HG02884 (cell line): Measurements from ENCODE around the gene PDE4DIP.
A peak's percentile ranks its signal among the peaks of the same experiment; 100 is the strongest.
"Not testable (repeated sequence)": the region's sequence is repeated elsewhere in the genome, so short reads cannot be mapped to it uniquely, and the experiment has no call there.

Experiments
- ATAC-seq: cut with Tn5 transposase; IDR thresholded peaks from one replicate; pipeline ENCODE4 v1.9.1; 2021; ENCODE audit warnings: mild to moderate bottlenecking, moderate library complexity; ENCODE audit not compliant: unreplicated experiment

PDE4DIP gene

DNA sequence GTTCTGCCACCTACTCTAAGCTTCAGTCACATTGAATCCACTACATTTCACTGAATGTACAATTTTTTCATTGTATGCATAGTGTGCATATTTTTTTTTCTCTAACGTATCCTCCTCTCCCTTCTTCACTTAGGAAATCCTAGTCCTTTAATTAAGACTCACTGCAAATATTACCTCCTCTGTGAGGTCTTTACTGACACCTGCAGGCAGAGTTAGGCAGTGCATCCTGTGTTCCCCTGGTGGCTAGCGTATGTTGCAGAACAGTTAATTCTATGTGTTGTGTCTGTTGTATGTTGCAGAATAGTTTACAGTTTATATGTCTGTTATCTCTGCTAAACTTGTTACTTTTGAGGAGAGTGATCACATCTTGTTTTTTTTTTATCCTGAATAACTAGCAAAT is 121.9 kb downstream of the PDE4DIP start:
- not testable (repeated sequence) for ATAC-seq

DNA sequence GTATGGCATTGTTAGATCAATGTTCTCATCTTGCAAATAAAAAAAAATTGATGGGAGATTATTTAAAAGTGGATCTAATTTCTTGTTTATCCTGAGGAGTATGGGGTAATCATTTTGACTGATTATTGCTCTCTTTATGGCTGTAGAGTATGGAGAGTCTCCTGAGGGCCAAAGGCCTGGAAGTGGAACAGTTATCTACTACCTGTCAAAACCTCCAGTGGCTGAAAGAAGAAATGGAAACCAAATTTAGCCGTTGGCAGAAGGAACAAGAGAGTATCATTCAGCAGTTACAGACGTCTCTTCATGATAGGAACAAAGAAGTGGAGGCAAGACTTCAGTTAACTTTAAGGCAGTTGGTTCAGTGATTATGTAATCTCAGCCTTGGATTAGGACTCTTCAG is 123.4 kb downstream of the PDE4DIP start:
- not testable (repeated sequence) for ATAC-seq

DNA sequence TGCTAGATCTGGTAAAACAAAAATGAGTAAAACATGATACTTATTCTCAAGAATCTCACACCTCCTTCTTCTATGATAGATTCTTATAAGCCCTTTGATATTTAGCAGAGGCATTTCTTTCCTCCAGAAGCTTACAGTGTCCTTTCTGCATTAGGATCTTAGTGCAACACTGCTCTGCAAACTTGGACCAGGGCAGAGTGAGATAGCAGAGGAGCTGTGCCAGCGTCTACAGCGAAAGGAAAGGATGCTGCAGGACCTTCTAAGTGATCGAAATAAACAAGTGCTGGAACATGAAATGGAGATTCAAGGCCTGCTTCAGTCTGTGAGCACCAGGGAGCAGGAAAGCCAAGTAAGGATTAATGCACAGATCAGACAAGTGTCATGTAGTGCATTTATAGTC is 124.5 kb downstream of the PDE4DIP start:
- ATAC-seq = not testable (repeated sequence)

DNA sequence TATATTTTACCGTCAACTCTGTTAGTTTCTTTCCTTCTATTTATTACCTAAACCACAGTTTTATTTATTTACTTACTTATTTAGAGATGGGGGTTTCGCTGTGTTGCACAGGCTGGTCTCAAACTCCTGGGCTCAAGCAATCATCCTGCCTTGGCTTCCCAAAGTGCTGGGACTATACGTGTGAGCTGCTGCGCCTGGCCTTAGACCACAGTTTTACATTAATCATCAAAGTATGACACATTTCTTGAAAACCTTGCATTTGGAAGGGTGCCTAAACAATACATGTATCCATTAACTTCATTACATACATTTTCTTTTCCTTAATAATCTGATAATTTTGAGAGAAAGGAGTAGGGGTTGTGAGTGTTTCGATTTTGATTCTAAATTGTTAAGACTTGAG is 124.9 kb downstream of the PDE4DIP start:
- not testable (repeated sequence) for ATAC-seq

DNA sequence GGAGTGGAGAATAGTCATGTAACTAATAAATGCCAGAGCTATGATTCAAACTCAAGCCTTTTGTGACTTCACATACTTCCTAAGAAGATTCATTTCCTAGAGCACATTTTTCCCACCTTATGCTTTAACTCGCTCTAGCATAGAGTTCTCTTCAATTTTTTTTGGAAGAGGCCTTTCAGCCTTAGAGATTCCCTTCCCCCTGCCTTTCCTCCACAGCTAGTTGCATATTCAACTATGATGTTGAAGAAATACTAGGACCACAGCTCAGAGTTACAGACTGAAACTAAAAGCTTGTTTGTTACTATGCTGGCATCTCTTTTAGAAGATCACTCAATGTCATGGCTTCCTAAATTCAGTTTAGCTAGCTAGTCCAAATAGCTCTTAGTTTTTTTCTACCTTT is 131.2 kb downstream of the PDE4DIP start:
- ATAC-seq = not testable (repeated sequence)

DNA sequence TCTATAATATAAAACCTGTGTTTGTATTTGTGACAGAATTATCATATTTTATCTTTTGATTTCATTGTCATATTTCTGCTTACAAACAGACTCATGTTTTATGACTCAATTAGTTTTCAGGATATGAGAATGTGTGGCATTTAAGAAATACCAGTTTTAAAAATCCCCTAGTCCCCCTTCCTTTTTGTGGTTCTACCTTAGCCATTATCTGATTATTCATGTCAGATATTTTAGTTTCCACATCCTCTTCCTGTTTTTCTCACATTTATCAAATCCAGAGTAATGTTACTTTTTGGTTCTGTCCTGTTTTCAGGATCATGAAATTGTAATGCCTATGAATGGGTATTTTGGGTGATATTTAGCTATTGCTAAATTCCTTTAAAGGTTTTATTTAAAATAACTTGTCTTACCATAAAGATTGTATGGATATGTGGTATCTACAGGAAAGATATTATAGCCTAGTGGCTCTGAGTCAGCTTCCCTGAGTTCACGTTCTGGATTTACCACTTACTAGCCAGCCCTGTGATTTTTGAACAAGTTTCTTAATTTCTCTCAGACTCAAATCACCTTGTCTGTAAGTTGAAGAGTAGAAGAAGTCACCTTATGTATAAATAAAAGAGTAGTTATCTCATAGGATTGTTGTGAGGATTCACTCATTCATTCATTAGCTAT is 131.8 kb downstream of the PDE4DIP start:
- peak; percentile 59 for ATAC-seq

DNA sequence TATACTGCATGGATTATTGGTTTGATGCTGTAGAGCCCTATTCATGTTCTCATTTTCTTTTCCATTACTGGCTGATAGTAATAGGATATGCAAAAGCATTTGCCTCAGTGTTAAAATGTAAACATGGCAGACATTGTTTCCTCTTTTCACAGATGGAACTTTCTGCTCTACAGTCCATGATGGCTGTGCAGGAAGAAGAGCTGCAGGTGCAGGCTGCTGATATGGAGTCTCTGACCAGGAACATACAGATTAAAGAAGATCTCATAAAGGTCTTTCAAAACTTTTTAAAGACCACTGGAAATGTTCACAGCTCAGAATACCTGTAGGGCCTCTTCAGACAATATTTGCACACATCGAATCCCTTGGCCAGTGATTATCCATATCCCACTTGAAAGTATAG is 133.6 kb downstream of the PDE4DIP start:
- not testable (repeated sequence) for ATAC-seq

DNA sequence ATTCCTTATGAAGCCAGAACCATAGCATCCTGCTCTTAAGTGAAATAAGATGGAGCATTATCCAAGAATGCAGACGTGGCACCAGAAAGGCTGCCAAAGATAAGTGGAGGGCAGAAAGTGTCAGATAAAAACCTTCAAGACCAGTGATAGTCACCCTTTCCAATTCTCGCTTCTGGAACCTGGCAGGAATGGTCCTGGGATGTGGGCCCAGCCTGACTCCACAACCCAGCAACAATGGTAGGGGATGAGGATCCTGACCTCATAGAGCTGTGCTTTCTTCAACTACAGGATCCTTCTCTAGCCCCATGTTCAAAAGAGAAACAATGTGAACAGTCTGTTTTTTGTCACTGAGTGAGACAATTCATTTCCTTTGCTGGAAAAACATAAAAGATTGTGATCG is 145.2 kb downstream of the PDE4DIP start:
- ATAC-seq = not testable (repeated sequence)

DNA sequence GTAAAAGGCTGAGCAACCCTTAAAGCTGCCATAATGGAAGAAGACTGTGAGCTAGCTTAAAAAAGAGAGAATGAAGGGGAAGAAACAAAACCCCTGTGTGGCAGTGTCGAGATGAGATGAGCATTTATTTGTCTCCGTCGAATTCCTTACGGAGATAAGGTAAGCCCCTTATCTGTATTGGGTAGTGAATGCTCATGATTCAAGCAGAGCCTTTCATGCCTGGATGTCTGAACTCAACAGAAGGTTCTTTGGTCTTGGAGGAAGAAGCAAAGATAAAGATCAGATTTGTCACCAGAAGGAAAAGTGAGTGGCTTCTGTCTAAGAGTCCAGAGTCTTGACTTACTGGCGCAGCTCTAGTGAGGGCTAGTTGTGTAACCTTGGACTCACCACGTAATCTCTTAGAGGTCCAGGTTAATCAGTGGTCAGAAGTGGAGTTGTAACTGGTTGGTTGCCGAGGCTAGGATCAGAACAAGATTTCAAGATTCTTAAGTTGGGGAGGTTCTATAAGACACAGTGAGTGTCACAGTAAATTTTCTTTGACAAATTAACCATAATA is 146.1 kb downstream of the PDE4DIP start:
- ATAC-seq = not testable (repeated sequence)

DNA sequence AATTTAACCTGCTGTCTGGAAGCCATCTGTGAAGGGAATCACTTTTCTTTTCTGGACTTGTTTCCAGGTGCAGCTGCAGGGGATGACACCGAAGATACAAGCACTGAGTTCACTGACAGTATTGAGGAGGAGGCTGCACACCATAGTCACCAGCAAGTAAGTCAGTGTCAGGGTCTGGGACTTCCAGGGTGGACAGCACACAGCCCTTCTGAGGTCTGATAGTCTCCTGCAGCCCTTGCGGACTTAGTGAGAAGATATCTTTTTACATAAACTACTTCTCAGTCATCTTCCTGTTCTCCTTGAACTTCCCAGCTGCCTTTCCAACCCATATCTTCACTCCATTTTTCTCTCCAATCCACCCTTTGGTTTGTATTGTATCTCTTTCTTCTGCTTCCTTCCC is 147.6 kb downstream of the PDE4DIP start:
- not testable (repeated sequence) for ATAC-seq

DNA sequence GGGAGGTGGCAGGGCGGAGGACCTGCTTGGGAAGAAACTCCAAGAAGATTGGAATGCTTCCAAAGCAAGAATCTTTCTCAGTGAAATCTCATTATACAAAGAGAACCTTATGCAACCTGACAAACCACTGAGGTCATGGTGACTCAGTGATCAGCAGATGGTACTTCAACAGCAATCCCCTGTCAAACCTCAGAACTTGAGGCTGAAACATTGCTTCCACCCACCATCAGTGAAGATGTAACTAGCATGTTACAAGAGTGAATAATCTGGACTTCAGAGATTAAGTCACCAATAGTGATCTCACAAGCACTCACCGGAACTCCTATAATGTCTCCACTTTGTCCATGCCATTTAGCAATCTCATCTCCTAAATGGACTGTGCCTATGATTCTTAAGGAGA is 148.1 kb downstream of the PDE4DIP start:
- ATAC-seq = not testable (repeated sequence)

DNA sequence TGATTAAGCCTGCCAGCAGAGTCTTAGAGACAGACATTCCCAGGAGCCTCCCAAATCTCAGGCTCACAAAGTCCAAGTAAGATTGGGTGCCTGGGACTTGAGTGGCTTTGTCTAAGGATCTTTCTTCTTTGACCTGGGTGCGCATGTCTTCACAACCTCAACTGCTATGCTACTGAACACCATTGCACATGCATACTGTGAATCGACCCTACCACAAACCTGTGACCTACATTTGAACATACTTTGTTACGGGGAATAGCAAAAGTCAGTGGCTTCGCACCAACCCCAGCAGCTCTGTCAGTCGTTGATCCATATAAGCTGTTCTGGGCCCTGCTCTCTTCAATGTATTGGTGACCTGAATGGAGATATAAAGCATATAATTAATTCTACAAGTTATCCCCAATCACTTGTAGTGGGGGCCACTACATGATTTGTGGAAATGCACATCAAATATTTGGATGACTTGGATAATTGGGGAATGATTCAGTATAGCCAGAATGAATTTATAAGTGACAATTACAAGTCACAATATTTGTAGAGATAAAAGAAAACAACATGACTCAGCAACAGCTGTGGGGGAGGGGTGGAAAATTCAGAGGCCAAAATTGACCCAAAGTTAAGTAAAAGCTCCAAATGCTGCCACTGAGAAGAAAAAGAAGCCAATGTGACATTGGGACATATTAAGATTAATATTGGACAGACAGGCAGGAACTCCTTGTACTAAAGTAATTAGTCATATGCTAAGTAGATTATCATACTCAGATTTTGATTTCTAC is 152.4 kb downstream of the PDE4DIP start:
- ATAC-seq = not testable (repeated sequence)

DNA sequence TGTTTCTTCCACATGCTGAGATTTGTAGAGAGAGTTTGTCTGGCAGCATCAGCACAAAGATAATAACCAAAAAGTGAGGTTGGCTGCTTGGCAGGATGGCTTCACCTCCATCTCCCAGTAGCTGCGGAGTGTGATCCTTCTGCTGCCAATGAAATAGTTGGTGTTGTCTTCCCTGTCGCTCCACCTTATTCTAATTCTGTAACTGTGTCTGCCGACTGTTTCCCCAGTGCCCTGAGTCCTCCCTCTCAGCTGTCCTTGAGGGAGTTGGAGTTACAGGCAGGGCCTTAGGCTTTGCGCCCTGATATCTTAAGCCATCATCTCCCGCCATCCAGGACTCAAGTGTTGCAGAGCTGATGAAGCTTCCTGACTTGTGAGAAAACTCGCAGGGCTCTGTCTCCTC is 153.2 kb downstream of the PDE4DIP start:
- not testable (repeated sequence) for ATAC-seq

DNA sequence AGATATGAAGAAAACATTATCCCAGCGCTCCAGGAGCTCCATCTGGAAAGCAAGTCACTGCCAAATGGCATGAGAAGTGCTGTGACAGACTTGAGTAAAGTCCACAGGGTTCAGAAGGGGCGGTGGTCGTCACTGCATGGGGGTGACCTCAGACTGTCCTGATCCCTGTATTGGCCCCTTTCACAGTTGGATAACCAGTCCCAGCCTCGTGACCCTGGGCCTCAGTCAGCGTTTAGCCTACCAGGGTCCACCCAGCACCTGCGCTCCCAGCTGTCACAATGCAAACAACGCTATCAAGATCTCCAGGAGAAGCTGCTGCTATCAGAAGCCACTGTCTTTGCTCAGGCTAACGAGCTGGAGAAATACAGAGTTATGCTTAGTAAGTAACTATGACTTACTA is 158.4 kb downstream of the PDE4DIP start:
- not testable (repeated sequence) for ATAC-seq

DNA sequence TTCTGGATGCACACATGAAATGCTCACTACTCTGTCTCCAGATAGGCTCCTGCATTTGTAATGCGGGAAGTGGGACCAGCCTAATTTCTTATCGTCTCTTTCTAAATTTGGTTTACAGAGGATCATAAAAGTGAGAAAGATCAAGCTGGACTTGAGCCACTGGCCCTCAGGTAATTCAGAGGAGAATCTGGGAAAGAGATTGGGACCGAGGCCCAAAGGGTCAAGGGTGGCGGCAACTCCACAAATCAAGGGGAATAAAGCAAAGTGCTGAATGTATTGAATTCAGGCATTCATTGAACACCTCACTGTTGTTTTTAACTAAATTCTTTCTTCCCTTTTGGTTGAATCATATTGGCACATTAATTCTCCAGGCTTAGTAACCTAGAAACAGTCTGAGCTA is 164.1 kb downstream of the PDE4DIP start:
- not testable (repeated sequence) for ATAC-seq

DNA sequence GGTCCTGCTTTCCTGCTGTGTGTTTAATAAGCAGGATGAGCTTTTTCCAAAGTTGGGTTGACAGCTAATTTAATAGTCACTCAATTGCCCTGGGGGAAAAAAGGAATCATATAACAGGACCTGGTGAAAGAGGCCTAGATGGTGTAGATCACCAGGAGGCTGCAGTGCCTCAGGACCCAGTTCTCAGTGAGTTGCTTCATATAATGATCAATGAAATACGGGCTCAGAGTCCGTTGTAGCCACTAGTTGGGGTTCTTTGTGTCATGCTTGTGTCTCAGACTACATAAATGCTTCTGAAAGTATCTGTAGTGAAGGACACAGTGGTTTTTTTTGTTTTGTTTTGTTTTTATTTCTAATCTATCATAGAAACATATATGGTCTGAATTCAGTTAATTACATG is 164.5 kb downstream of the PDE4DIP start:
- not testable (repeated sequence) for ATAC-seq

DNA sequence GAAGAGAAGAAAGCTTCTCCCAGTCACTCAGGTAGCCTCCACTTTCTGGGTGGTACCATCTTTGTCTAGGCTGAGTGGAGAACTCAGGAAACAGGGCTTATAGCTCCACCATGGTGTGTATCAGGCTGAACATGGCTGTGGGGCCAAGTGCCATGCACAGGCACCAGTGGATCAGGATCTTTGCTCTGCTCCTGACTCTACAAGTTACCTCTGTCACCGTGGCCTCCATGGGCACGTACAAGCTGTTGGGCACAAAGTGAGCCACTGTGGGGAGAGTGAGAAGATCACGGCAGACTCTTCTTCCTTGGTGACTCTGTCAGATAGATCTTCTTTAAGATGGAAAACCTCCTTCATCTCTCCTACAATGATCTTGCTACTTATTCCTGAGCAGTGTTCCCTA is 165.5 kb downstream of the PDE4DIP start:
- not testable (repeated sequence) for ATAC-seq

DNA sequence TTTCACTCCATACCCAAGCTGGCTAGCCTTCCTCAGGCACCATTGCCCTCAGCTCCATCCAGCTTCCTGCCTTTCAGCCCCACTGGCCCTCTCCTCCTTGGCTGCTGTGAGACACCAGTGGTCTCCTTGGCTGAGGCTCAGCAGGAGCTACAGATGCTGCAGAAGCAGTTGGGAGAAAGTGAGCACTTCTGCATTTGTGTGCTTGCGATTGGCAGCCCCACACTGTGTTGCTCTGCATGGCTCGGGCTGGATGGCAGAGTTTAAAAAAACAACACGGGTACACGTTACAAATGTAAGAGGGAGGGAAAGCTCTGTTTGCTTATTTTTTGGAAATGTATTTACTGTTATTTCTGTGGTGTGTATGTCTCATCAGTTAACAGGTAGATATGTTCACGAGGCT is 168.4 kb downstream of the PDE4DIP start:
- ATAC-seq = not testable (repeated sequence)

DNA sequence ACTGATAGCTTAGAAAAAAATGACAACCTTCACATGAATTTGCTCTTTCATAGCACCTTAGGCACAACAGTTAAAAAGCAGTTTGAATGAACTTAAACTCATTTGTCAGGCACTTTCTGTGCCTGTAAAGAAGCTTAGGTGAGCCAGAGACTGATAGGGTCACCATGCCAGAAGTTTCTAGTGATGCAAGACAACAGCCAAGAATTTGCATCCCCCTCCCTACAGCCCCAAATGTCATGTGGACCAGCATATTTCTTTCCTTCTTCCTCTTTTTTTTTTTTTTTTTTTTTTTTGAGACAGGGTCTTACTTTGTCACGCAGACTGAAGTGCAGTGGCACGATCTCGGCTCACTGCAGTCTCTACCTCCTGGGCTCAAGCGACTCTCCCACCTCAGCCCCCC is 169.3 kb downstream of the PDE4DIP start:
- not testable (repeated sequence) for ATAC-seq

DNA sequence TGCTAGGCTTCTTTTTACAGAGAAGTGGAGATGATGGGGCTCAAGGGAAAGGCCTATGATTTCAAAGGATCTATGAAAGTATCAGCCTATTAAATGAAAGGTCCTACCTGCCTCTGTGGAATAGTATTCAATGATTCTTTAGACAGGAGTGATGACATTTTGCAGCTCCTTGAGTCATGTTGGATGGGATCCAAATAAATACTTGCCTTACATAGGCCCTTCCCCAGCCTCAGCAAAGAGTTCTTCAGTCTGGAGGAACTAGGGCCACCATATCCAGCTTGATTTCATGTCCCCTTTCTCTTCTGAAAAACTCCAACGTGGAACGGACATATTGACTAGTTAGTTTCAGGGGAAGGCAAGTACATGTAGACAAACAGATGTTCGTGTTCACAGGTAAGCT is 171.3 kb downstream of the PDE4DIP start:
- ATAC-seq = not testable (repeated sequence)

DNA sequence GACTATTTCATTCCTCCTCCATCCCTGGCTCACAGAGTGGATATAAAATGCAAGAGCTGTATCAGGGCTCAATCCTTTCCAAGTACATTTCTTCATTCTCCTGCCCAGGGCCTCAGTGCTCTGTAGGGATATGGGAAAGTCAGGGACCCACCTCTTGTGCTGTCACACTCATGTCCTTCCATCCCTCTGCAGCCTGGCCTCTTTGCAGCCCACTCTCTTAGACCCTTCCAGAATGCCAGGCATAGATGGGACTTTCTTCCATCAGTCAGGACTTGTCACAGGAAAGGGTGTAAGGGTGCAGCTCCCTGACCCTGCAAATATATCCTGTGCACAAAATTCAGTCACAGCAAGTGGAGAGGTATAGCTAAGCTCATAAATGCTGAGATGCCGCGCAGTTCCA is 172.4 kb downstream of the PDE4DIP start:
- not testable (repeated sequence) for ATAC-seq

DNA sequence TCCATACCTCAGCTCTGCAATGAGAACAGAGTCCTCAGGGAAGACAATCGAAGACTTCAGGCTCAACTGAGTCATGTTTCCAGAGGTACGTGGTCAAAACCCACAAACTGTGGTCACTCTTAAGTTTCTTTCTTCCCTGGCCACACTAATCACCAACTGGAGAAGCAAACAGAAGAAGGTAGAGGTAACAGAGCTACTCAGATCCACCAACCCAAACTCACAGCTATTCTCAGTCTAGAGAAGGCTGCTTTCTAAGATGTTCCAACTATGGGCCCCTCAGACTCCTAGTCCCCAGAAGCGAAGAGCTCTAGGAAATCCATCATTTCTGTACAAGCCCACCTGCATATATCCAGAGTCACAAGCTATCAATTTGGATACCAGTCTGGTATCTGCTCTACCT is 174.3 kb downstream of the PDE4DIP start:
- ATAC-seq = not testable (repeated sequence)
